HUDEP-2 (cell line): ENCODE measurements around the gene PIP4K2B.
"Not testable (repeated sequence)": the region's sequence is repeated elsewhere in the genome, so short reads cannot be mapped to it uniquely, and the experiment has no call there.

Source experiments
- DNase-seq, 76 experiments: peaks; one replicate each; lab custom pipeline; 2025; ENCODE audit not compliant: unreplicated experiment in 76 of 76; lab: John Stamatoyannopoulos, UW

Gene PIP4K2B

DNA sequence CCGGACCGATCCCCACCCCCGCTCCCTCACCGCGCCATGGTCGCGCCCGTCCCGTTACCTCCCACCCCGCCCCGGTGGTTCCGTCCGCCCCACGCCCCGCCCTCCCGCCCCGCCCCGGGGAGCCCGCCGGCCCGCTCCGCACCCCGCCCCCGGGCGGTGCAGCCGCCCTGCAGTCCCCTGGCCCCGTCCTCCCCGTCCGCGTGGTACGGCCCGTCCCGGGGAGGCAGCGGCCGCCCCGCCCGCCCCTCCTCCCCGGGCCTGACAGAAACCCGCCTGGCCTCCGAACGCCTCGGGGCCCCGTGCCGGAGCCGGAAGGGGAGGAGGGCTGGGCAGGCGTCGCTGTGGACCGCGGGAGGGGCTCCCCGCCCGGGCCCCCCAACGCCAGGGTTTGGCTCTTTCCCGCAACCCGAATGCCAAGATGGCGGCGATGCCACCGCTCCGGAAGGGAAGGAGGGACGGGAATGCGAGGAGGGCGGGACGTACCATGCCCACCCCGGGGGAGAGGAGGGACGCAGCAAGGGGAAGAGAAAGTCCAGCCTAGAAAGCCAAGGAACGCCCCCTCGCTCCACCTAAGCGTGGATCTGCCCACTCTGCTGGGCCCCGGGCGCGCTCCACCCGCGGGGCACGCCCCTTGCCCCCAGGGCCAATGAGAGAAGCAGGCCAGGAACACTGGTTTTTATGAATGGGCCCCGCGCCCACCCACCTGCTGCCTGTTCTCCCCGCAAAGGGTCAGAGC, at the start of gene PIP4K2B:
PIP4K2B (minus strand) TSS at position 56 of the 736 bp plus-strand sequence. CDS start 132 bp downstream, outside the sequence.
- DNase-seq = peak; percentile 65 to 98 (median 93)

DNA sequence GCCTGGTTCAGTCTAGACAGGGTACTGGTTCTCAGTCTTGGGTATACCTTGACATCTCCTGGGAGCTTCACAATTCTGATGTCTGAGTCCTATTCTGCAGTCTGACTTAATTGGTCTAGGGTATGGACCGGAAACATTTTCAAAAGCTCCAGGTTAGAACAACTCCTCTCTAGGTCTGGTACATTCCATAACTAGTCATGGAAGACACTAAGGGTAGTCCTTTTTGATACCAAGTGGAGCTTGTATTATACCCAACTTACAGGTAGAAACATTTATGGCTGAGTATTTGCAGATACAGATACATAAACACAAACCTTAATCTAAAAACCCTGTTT, 49.2 kb upstream of the PIP4K2B start:
- no peak for DNase-seq

DNA sequence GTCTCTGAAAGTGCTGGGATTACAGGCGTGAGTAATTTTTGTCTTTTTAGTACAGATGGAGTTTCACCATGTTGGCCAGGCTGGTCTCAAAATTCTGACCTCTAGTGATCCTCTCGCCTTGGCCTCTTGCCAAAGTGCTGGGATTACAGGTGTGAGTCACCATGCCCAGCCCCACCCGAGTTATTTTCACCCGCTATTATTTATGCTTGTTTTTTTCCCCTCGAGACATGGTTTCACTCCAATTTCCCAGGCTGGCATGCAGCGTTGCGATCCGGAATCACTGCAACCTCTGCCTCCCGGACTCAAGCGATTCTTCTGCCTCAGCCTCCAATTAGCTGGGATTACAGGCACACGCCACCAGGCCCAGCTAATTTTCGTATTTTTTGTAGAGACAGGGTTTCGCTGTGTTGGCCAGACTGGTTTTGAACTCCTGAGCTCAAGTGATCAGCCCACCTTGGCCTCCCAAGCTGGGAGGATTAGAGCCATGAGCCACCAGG, 45.0 kb upstream of the PIP4K2B start:
- DNase-seq = peak in 9 of 76 experiments; percentile 8 to 24 (median 13)

DNA sequence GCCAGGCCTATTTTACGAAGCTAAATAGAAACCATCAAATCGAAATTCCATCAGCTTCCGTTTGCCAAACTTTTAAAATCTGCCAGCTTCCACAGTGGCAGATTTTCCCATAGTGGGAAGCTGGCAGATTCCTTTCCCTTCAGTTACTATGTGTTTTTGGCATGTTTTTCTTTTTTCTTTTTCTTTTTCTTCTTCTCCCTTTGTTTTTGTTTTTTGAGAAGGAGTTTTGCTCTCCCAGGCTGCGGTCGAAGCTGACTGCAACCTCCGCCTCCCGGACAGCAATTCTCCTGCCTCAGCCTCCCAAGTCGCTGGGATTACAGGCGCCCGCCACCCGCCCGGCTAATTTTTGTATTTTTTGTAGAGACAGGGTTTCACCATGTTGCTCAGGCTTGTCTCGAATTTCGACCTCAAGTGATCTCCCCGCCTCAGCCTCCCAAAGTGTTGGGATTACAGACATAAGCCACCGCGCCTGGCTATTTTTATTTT, 26.4 kb upstream of the PIP4K2B start:
- DNase-seq = no peak

DNA sequence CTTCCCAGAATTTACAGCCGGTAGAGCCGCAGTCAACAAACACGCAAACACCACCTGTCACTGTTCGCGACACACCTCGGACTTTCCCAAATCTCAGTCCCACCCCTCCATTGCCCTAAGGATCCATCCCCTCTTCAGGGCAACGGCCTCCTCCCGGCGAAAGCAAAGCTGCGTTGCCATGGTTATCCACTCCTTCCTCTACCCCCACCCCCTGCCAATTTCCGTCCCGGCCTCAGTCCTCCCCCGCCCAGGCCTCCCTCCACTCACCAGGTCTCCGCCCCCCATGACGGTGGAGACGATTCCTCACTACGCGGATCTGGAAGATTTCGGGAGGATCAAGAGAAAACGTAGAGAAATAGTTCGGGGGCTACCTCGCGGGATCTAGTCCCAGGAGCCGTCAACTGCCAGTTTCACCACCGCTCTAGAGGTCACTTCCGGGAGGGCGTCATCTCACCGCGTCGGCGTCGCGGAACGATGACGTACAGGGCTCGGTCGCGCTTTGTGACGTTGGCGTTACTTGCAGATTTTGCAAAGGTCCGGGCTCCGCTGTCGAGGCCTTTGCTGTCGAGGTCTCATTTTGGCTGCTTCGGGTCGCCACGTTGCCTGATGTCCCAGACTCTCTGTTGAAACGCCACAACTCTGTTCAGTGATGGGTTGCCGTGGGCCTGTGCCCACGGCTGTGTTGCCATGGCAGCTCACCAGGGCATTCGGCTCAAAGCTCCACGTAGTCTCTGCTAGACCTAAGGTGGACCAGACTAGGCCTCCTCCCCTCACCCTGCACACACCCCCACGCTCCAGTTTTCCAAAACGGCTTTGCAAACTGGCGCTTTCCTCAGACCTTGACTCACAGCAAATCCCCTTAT, 25.8 kb upstream of the PIP4K2B start, which contains the start of gene CWC25:
CWC25 (minus strand) TSS at position 423 of the 863 bp plus-strand sequence; CDS start at position 285, 138 bp downstream.
- peak in 74 of 76 experiments; percentile 29 to 96 (median 86) for DNase-seq

DNA sequence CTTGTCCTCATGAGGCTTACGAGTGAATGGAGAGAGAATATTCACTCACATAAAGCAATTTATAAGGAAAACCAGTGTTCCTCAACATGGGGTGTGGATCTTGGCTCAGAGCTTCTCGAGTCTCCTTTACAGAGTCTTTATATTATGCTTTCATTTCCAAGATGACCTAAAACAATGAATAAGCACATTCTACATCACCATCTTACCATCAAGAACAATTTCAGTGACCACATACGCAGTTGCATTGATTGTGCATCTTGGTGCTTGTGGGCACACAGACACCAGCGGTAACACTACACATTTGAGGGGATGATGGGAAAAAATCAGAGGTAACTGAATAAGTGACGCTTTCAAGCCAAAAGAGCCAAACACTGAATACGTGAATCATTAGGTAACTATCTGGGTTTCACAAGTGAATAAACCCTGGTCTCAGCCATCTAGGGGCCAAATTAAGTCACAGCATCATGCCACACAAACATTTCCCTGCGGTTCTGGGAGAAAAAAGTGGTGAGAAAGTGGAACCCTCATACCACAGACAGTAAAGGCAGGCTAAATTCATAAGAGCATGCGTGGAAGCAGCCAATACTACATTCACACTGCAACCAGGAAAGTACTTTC, 16.3 kb upstream of the PIP4K2B start:
- DNase-seq = no peak

DNA sequence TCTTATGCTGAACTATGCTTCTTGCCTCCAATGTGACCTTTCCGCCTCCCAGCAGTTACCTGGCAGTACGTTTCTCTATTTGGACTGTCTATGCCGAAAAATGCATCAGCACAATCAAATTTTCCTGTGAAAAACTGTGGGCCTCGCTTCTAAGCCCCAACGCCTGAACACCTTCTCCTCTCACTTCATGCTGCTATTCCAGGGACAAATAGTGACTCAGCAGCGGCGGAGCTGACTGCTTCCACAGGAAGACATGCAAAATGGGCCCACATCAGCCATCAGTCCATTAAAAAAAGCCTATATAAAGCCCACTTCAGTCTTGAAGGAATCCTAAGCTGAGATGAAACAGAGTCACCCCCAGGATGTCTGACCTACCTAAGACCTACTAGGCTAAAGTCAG, 10.5 kb upstream of the PIP4K2B start:
- no peak for DNase-seq

DNA sequence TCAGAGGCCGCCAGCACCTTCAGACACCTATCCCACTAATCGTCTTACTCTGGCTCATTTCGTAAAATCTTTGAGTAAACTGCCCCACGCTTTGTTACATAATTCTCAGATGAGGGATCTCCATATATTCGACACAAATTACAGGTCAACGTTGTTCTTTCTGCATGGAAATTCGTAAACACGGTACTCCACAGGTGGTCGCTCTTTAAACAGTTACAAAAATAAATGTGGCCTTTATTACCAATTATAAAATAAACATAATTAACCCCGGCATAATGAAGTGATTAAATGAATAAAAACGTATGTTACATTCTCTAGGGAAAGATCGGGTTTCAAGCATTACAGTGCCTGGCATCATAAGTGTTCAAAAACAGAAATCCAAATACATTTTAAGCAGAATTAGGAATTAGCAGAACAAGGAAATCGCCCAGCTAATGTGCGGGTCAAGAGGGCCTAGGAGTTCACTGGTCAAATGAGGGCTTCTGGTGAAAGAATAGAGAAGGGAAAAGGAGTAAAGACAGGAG, 943 bp upstream of the PIP4K2B start:
- no peak for DNase-seq

DNA sequence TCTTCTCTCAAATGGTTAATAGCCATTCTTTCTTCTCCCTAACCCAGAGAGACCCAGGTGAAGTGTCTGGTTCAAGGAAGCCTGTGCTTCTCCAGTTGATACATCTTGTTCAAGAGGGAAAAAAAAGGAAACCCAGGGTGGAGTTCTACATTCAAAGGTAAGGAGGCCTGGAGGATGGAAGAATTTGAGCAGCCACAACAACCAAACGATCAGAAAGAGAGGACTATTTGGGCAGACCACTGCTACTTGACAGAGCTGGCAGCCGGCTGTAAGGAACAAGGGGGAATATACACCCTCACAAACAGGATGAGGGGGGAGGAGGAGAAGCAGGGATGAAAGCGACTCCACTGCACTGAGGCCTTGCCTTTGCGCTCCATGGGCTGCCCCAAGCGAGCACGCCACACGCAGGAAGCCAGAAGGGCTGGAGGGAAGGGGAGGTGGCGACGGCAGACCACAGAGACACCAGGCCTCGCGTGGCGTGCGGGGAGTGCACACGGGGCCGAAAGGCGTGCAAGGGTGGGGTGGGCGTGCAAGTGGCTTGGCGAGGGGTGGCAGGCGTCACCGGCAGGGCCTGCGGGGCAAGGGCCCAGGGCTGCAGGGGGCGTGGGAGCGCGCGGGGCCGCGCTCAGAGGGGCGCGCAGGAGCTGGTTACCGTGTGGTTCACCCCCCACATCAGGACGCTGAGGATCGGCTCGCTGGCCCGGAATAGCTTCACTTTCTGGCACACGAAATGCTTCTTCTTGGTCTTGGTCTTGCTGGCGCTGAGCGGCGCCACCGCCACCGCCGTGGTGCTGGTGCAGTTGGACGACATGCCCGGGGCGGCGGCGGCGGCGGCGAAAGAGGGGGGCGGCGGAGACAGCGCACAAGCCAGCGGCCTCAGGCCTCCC, 499 bp downstream of the PIP4K2B start:
- peak in 40 of 76 experiments; percentile 3 to 66 (median 41) for DNase-seq

DNA sequence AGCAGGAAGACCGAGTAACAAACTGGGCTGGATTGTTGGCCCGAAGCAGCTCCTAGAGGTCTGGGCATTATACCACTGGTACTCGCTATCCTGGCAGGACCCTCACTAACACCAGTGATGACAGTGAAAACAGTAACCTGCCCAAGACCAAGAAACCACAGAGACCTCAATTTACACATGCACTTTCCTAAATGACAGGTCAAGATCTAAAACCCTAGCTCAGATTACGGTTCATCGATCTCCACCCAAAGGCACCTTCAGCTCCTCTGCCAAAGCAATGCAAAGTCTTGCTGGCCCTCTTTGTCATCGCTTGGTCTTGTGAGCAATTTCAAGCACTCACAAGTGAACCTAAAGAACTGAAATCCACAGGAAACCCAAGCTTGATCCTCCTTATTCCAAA, 1.5 kb downstream of the PIP4K2B start:
- no peak for DNase-seq

DNA sequence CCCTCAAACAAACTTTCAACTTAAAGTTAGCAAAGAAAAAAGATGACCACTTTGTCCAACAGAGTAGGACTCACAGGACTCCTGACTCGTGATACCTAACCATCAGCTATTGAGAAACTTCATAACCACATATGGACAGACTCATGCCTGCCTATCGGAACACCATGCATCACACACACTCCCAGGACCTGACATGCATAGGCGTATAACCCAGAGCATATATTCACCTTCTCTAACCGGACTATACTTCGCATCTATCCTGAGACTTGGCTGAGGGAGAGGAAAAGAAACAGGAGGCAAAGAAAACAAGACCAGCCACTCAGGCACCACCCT, 2.2 kb downstream of the PIP4K2B start:
- no peak for DNase-seq

DNA sequence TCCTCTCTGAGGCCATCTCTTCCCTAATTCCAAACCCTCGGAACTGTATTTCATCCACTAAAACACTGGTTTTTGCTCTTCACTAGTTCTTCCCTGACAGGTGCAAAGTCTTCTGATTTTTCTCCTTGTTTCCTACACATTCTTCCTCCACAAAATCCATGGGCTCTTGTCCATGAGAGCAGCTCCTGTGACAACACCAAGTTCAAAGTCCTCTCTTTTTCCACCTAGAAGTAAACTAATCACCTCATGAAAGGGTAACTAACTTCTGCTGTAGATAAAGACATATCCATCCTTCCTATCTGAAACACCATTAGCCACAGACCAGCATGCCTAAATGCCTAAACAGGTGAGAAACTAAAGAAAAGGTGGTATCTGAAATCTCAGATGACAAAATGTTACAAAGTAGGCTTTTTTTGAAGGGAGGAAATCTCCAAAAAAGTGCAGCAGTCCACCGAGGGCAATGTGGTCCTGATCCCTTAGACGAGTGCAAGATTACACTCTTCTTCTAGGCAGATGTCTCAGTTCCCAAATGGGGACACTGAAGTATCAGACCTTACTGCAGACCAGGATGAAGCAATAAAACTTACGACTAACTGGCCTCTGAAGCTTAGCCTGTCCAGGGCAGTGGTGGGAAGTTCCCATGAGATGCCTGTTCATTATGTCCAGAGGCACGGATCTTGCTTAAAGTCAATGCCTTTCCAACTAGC, 2.8 kb downstream of the PIP4K2B start:
- no peak for DNase-seq

DNA sequence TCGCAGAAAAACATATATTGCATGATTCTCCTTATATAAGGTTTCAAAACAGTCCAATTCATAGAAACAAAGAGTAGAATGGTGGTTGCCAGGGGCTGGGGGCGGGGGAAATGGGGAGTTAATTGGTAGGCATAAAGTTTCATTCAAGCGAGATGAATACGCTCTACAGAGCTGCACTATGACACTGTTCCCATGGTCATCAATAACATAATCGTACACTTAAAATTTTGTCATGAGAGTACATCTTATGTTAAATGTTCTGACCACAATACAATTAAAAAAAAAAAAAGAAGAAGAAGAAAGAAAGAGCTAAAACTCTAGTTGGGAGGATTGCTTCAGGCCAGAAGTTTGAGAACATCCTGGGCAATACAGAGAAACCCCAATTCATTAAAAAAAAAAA, 5.1 kb downstream of the PIP4K2B start:
- no peak for DNase-seq

DNA sequence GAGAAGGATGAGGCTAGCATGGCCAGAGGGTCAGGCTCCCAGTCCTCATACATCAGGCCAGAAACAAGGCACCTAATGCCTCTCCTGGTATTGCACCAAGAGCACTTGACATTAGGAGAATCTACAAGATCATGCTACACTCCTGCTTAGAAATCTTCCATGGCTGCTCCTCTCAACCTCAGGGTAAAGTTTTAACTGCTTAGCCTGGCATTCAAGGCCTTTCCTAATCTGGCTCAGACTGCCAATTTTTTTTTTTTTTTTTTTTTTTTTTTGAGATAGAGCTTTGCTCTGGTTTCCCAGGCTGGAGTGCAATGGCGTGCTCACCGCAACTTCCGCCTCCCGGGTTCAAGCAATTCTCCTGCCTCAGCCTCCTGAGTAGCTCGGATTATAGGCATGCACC, 8.2 kb downstream of the PIP4K2B start:
- no peak for DNase-seq

DNA sequence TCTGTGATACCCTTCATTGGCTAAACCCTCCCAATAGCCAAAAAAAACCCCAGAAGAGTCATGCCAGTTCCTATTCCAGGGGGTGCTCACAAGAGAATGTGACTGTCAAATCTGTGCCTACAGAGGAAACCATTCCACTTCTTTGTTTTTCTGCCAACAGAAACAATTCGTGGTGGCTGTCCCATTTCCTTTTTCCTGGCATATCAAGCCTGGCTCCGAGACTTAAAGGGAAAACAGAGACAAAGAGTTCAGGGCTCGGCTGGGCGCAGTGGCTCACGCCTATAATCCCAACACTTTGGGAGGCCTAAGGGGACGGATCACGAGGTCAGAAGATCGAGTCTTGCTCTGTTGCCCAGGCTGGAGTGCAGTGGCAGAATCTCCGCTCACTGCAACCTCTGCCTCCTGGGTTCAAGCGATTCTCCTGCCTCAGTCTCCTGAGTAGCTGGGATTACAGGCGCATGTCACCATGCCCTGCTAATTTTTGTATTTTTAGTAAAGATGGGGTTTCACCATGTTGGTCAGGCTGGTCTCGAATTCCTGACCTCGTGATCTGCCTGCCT, 9.1 kb downstream of the PIP4K2B start:
- not testable (repeated sequence) for DNase-seq

DNA sequence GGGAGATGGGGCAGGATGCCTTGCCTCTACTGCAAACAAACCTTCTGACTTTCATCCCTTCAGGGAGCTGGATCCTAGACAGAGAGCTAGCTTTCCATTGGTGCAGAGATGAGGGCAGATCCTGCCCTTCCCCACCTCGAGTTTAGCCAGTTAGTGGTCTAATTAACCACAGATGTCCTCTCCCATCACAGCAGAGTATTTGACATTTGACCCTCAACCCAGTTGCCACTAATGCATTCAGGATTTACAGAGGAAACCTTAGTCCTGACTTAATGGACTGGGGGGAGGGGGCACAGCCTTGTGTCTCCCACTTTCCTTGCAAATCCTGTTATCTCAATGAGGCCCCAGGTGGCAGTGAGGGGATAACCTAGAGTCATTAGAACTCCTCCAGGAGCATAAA, 10.2 kb downstream of the PIP4K2B start:
- DNase-seq = no peak

DNA sequence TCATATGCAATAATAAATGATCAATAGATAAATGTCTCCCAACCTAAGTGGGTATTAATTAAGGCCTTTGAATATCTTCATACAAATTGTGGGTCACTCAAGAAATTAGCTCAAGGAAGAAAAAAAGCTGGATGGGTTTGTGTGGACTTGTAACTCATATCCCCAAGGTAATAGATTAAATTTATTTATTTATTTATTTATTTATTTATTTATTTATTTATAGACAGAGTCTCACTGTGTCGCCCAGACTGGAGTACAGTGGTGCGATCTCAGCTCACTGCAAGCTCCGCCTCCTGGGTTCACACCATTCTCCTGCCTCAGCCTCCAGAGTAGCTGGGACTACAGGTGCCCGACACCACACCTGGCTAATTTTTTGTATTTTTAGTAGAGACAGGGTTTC, 11.4 kb downstream of the PIP4K2B start:
- not testable (repeated sequence) for DNase-seq

DNA sequence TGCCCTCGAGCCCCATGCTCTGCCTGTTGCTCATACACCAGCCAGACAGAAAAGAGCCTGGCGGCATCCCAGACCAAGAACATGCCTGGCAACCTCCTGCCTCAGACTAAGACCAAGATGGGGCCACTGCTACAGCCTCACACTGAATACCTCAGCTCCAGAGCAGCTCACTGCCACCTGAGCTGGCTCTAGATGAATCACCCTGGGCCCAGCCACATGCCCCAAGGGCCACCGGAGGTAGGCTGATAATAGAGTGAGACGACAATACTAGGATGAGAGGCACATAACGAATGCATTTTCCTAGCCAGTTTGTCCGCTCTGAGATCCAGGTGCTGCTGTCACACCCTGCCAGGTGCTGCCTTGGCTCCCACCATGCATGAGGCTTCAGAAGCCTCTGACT, 13.0 kb downstream of the PIP4K2B start:
- DNase-seq = no peak

DNA sequence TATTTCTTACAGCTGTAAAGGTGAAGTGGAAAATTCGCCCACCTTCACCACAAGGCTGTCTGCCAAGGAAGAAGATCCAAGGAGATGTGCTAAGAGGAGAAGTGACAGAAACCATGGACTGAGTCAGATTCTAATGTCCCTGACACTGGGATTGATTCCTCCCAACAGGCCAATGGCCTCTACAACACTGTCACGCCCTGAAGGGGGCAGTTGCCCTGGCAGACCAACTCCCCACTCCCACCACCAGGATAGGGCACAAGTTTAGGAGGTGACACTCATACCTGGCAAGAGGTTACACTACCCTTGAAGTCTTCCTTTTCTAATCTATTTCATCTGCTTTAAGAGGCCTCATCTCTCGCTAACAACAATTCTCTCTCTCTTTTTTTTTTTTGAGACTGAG, 16.1 kb downstream of the PIP4K2B start:
- no peak for DNase-seq
